ENCODE results near the gene USP22. TPM values are rescaled to one million over a fixed set of nuclear protein-coding genes. Genes with fewer than 3 reads are reported as not detected.

Gene USP22
- polyA plus RNA-seq, 4 donors: 25.5 to 96.4 (median 48.3) TPM

DNA sequence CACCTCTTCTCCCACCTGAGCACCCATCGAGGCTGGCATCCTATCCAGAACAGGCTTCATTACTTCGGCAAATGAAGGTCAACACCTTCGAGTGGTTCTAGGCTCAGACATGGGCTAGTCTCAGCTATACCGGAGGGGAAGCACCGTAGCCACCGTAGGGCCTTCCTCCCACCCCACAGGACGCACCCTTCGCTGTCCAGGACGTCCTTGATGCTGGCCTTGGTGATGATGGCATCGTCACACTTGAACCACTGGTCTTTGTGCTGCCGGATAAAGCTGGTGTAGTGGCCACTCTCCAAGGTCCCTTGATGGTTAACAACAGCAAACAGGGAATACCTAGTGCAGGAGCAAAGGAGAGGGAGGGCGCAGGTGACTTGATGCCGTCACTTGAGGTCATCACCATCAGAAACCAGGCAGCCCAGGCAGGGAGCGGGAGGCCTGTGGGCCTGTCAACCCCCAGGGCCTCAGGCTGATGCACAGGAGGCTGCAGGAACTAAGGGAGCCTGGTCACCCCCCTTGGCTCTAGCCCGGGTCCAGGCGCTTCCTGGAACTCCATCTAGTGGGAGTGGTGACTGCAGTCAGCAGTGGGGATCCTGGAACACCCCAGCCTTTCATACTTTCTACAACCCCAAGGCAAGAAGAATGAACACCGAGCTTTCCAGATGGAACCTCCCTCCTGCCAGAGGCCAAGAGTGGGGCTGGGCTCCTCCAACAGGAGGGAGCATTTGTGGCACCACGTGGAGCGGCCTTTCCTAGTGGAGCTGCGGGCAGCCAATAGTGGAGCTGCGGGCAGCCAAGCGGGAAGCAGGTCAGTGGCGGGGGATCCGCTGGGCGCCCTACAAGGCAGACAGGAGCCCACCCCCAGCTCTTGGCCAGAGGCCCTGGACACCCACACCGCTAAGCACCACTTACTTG is 38.5 kb downstream of the USP22 start:
- FAIRE-seq (no peak), DNase-seq (no peak)
- Histone ChIP-seq H3K4me1 (ENCODE audit: control insufficient read depth in 3 of 3, insufficient read depth in 2 of 3, low read depth in 1 of 3, low read length in 2 of 3) (no peaks in the 10 kb centered on the region), H3K9me3 (ENCODE audit: control insufficient read depth in 2 of 2, insufficient read depth in 1 of 2, low read depth in 1 of 2, low read length in 1 of 2) (no peaks in the 10 kb centered on the region), H3K4me3 (ENCODE audit: low read depth in 1 of 3, low read length in 3 of 3) (no peak overlapping the region), H3K27ac (ENCODE audit: low read depth in 1 of 3, low read length in 2 of 3) (no peak overlapping the region), H3K36me3 (ENCODE audit: control insufficient read depth in 3 of 3, insufficient read depth in 2 of 3, low read depth in 1 of 3, low read length in 3 of 3) (peaks cover 31 to 87% (median 39%) of the 10 kb centered on the region in 3 donors), H3K27me3 (ENCODE audit: control insufficient read depth in 3 of 3, insufficient read depth in 3 of 3, low read length in 3 of 3) (no peaks in the 10 kb centered on the region)
- WGBS, 3 donors: 83 to 86% (median 84%) methylated on average over 25 to 26 of the region's 26 CpGs

GRCh38 chr17:21003007-21003621 is 39.7 kb downstream of the USP22 start:
- Histone ChIP-seq H3K36me3 (ENCODE audit: control insufficient read depth in 3 of 3, insufficient read depth in 2 of 3, low read depth in 1 of 3, low read length in 3 of 3) (peaks cover 29 to 85% (median 37%) of the 10 kb centered on the region in 3 donors), H3K9me3 (ENCODE audit: control insufficient read depth in 2 of 2, insufficient read depth in 1 of 2, low read depth in 1 of 2, low read length in 1 of 2) (no peaks in the 10 kb centered on the region), H3K4me3 (ENCODE audit: low read depth in 1 of 3, low read length in 3 of 3) (no peak overlapping the region), H3K4me1 (ENCODE audit: control insufficient read depth in 3 of 3, insufficient read depth in 2 of 3, low read depth in 1 of 3, low read length in 2 of 3) (no peaks in the 10 kb centered on the region), H3K27ac (ENCODE audit: low read depth in 1 of 3, low read length in 2 of 3) (no peak overlapping the region), H3K27me3 (ENCODE audit: control insufficient read depth in 3 of 3, insufficient read depth in 3 of 3, low read length in 3 of 3) (no peaks in the 10 kb centered on the region)
- 83 to 86% (median 86%) methylated on average over 10 to 11 of the region's 11 CpGs for WGBS, 3 donors
- DNase-seq (no peak), FAIRE-seq (no peak)

DNA sequence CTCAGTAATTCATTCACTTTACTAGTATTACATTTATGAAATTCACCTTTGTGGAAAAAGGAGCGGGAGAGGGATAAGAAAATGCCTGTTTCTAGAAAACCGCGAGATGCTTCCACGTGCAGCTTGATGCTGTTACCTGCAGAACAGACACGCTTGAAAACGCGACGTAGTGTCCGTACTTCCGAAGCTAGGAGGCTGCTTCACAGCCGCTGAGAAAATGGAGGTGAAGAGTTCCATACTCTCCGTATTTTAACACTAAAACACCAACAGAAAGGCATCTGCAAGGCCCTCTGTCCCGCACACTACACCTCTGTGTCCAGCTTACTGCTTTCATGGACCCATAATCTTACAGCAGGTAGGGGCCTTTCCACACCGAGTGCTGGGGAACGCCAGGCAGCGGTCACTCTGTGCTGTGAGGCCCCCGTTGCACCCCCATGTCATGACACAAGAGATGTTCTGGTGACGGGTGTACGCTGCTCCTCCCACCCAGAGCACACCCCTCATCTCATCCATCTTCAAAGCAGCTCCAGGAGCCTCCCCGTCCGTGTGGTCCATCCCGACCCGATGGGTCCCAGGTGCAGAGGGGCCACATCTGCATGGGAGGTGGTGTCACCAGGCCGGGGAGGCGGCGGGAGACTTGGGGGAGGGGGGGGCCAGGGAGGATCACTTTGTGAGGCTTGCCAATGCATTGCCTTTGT is 40.4 kb downstream of the USP22 start:
- Histone ChIP-seq H3K4me3 (ENCODE audit: low read depth in 1 of 3, low read length in 3 of 3) (no peak overlapping the region), H3K9me3 (ENCODE audit: control insufficient read depth in 2 of 2, insufficient read depth in 1 of 2, low read depth in 1 of 2, low read length in 1 of 2) (no peaks in the 10 kb centered on the region), H3K36me3 (ENCODE audit: control insufficient read depth in 3 of 3, insufficient read depth in 2 of 3, low read depth in 1 of 3, low read length in 3 of 3) (peaks cover 27 to 84% (median 36%) of the 10 kb centered on the region in 3 donors), H3K27ac (ENCODE audit: low read depth in 1 of 3, low read length in 2 of 3) (no peak overlapping the region), H3K27me3 (ENCODE audit: control insufficient read depth in 3 of 3, insufficient read depth in 3 of 3, low read length in 3 of 3) (no peaks in the 10 kb centered on the region), H3K4me1 (ENCODE audit: control insufficient read depth in 3 of 3, insufficient read depth in 2 of 3, low read depth in 1 of 3, low read length in 2 of 3) (no peaks in the 10 kb centered on the region)
- FAIRE-seq (no peak), DNase-seq (no peak)
- WGBS, 3 donors: 86 to 89% (median 89%) methylated on average over 26 of the region's 26 CpGs

GRCh38 chr17:21001813-21002221 is 41.0 kb downstream of the USP22 start:
- peak overlapping the region in 1 of 3 donors; percentile 22 for H3K27ac ChIP-seq (ENCODE audit: low read depth in 1 of 3, low read length in 2 of 3)

GRCh38 chr17:21001111-21001812 is 41.5 kb downstream of the USP22 start:
- DNase-seq (no peak), FAIRE-seq (no peak)
- no peaks in the 10 kb centered on the region for H3K4me1 ChIP-seq (ENCODE audit: control insufficient read depth in 3 of 3, insufficient read depth in 2 of 3, low read depth in 1 of 3, low read length in 2 of 3)
- H3K27me3 ChIP-seq (ENCODE audit: control insufficient read depth in 3 of 3, insufficient read depth in 3 of 3, low read length in 3 of 3): no peaks in the 10 kb centered on the region
- no peaks in the 10 kb centered on the region for H3K9me3 ChIP-seq (ENCODE audit: control insufficient read depth in 2 of 2, insufficient read depth in 1 of 2, low read depth in 1 of 2, low read length in 1 of 2)
- H3K36me3 ChIP-seq (ENCODE audit: control insufficient read depth in 3 of 3, insufficient read depth in 2 of 3, low read depth in 1 of 3, low read length in 3 of 3): peaks cover 23 to 76% (median 27%) of the 10 kb centered on the region in 3 donors
- WGBS, 3 donors: 72 to 83% (median 82%) methylated on average over 7 of the region's 7 CpGs
- no peak overlapping the region for H3K27ac ChIP-seq (ENCODE audit: low read depth in 1 of 3, low read length in 2 of 3)
- H3K4me3 ChIP-seq (ENCODE audit: low read depth in 1 of 3, low read length in 3 of 3): no peak overlapping the region

More at GRCh38 chr17:21001813-21002221, 41.0 kb downstream of the USP22 start:
- peaks cover 26 to 81% (median 30%) of the 10 kb centered on the region in 3 donors for H3K36me3 ChIP-seq (ENCODE audit: control insufficient read depth in 3 of 3, insufficient read depth in 2 of 3, low read depth in 1 of 3, low read length in 3 of 3)
- FAIRE-seq (no peak), DNase-seq (peak; percentile 42 to 49)
- no peaks in the 10 kb centered on the region for H3K4me1 ChIP-seq (ENCODE audit: control insufficient read depth in 3 of 3, insufficient read depth in 2 of 3, low read depth in 1 of 3, low read length in 2 of 3)
- WGBS, 3 donors: 57 to 66% (median 65%) methylated on average over 12 of the region's 12 CpGs
- H3K9me3 ChIP-seq (ENCODE audit: control insufficient read depth in 2 of 2, insufficient read depth in 1 of 2, low read depth in 1 of 2, low read length in 1 of 2): no peaks in the 10 kb centered on the region
- no peak overlapping the region for H3K4me3 ChIP-seq (ENCODE audit: low read depth in 1 of 3, low read length in 3 of 3)
- no peaks in the 10 kb centered on the region for H3K27me3 ChIP-seq (ENCODE audit: control insufficient read depth in 3 of 3, insufficient read depth in 3 of 3, low read length in 3 of 3)

GRCh38 chr17:20999841-21000532 is 42.8 kb downstream of the USP22 start:
- Histone ChIP-seq H3K4me1 (ENCODE audit: control insufficient read depth in 3 of 3, insufficient read depth in 2 of 3, low read depth in 1 of 3, low read length in 2 of 3) (no peaks in the 10 kb centered on the region), H3K9me3 (ENCODE audit: control insufficient read depth in 2 of 2, insufficient read depth in 1 of 2, low read depth in 1 of 2, low read length in 1 of 2) (no peaks in the 10 kb centered on the region), H3K4me3 (ENCODE audit: low read depth in 1 of 3, low read length in 3 of 3) (no peak overlapping the region), H3K27ac (ENCODE audit: low read depth in 1 of 3, low read length in 2 of 3) (no peak overlapping the region), H3K27me3 (ENCODE audit: control insufficient read depth in 3 of 3, insufficient read depth in 3 of 3, low read length in 3 of 3) (no peaks in the 10 kb centered on the region), H3K36me3 (ENCODE audit: control insufficient read depth in 3 of 3, insufficient read depth in 2 of 3, low read depth in 1 of 3, low read length in 3 of 3) (peaks cover 17 to 66% (median 22%) of the 10 kb centered on the region in 3 donors)
- no peak for FAIRE-seq
- 74 to 83% (median 81%) methylated on average over 13 of the region's 13 CpGs for WGBS, 3 donors
- DNase-seq: no peak

GRCh38 chr17:20999044-20999573 is 43.7 kb downstream of the USP22 start:
- Histone ChIP-seq H3K27me3 (ENCODE audit: control insufficient read depth in 3 of 3, insufficient read depth in 3 of 3, low read length in 3 of 3) (no peaks in the 10 kb centered on the region), H3K36me3 (ENCODE audit: control insufficient read depth in 3 of 3, insufficient read depth in 2 of 3, low read depth in 1 of 3, low read length in 3 of 3) (peaks cover 13 to 57% (median 14%) of the 10 kb centered on the region in 3 donors), H3K27ac (ENCODE audit: low read depth in 1 of 3, low read length in 2 of 3) (no peak overlapping the region), H3K9me3 (ENCODE audit: control insufficient read depth in 2 of 2, insufficient read depth in 1 of 2, low read depth in 1 of 2, low read length in 1 of 2) (no peaks in the 10 kb centered on the region), H3K4me1 (ENCODE audit: control insufficient read depth in 3 of 3, insufficient read depth in 2 of 3, low read depth in 1 of 3, low read length in 2 of 3) (no peaks in the 10 kb centered on the region), H3K4me3 (ENCODE audit: low read depth in 1 of 3, low read length in 3 of 3) (no peak overlapping the region)
- no peak for DNase-seq
- FAIRE-seq: no peak
- WGBS, 3 donors: 57 to 70% (median 69%) methylated on average over 16 of the region's 16 CpGs
